Esophagus squamous epithelium (tissue), 4 donors: ENCODE measurements around the gene IQSEC3.

ENCODE experiments used
- POLR2A ChIP-seq, 4 donors: fragments of 450-650 bp; IDR thresholded peaks; one replicate each; pipeline ENCODE4 v1.6.1; 2017; ENCODE audit warnings: antibody characterized with exemption in 4 of 4, mild to moderate bottlenecking in 4 of 4, moderate library complexity in 3 of 4
- TF ChIP-seq, protein P1 (sequence below), 6 experiments: fragments of 450-650 bp in 4 of 6; fragments of 200-600 bp in 2 of 6; sonication (generic) in 2 of 6; IDR thresholded peaks; one replicate each; pipeline ENCODE4 v1.5.1; 2016 to 2019; ENCODE audit warnings: antibody characterized with exemption in 6 of 6, mild to moderate bottlenecking in 4 of 6, moderate library complexity in 4 of 6

DNA sequence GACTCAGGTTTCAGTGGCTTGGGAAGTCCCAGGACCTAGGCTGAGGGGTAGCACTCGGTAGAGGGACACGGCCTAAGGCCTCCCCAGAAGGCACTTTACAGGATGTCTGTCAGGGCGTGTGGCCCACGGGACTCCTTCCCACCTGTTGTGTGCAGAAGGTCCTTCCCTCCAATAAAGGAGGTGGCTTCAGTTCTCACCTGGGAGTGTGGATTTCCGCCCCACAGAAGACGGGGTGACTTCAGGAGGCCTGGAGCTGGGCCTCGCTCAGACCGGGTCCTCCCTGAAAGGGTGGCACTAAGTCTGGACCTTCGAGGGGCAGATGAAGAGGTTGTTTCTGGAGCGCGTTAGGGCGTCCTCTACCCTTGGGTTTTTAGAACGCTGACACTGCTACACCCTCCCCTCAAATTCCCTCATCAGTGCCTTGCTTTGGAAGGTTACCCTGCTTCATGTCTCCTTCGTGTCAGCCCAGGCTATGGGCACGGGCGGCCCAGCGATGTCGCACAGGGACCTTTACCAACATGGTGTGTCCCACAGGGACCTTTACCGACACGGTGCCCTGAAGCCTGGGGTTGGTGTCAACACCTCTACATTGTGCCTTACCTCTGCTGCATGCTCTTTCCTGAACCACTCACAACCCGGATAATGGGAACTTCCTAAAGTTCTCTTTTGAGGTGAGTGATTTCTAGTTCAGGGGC is 140.3 kb downstream of the IQSEC3 start:
- TF ChIP-seq, protein P1, sequence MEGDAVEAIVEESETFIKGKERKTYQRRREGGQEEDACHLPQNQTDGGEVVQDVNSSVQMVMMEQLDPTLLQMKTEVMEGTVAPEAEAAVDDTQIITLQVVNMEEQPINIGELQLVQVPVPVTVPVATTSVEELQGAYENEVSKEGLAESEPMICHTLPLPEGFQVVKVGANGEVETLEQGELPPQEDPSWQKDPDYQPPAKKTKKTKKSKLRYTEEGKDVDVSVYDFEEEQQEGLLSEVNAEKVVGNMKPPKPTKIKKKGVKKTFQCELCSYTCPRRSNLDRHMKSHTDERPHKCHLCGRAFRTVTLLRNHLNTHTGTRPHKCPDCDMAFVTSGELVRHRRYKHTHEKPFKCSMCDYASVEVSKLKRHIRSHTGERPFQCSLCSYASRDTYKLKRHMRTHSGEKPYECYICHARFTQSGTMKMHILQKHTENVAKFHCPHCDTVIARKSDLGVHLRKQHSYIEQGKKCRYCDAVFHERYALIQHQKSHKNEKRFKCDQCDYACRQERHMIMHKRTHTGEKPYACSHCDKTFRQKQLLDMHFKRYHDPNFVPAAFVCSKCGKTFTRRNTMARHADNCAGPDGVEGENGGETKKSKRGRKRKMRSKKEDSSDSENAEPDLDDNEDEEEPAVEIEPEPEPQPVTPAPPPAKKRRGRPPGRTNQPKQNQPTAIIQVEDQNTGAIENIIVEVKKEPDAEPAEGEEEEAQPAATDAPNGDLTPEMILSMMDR (IDR thresholded peaks at IDR 0.05) = no peak
- TF ChIP-seq POLR2A (IDR thresholded peaks at IDR 0.05) = no peak
